B cell (primary cell): ENCODE results near the gene CT45A10. TPM values are rescaled to one million over a fixed set of nuclear protein-coding genes. Genes with fewer than 3 reads are reported as not detected.

Source experiments
- ATAC-seq: fragments of 200-7000 bp; cut with Tn5 transposase; one replicate; pipeline ENCODE4 v1.10.0; 2021; ENCODE audit warnings: low read depth, mild to moderate bottlenecking, moderate number of reproducible peaks, moderate library complexity
- CTCF ChIA-PET: fragments of 350-600 bp; sonication (Branson Sonifier 250); formaldehyde crosslinking; loops from one replicate; lab custom pipeline; 2021; ENCODE audit warnings: antibody characterized with exemption, inconsistent platforms; lab: Charles Lee
- POLR2A ChIA-PET: fragments of 350-600 bp; sonication (Branson Sonifier 250); formaldehyde crosslinking; loops from one replicate; lab custom pipeline; 2021; ENCODE audit warnings: antibody characterized with exemption; lab: Charles Lee
- DNase-seq: peaks from one replicate; pipeline ENCODE4 v3.0.0; 2013
- H2AFZ ChIP-seq: 2 replicates; pipeline ENCODE4 v1.6.1; 2012; ENCODE audit warnings: mild to moderate bottlenecking, low read depth, low read length; ENCODE audit not compliant: insufficient read depth, poor library complexity, severe bottlenecking
- H3K27ac ChIP-seq, 2 donors: 1 replicate in 1 of 2; 2 replicates in 1 of 2; pipeline ENCODE4 v1.5.1; 2012 to 2013; ENCODE audit warnings: low read length in 2 of 2, mild to moderate bottlenecking in 2 of 2, moderate library complexity in 1 of 2
- H3K27me3 ChIP-seq, 4 experiments: fragments of 200-600 bp in 1 of 4; sonication (generic) in 1 of 4; replicated peaks in 1 of 4; 1 replicate in 2 of 4; 2 replicates in 2 of 4; pipeline versions ENCODE4 v1.6.1 to v1.7.0; 2013 to 2016; ENCODE audit warnings: low read length in 3 of 4, mild to moderate bottlenecking in 2 of 4, mixed read lengths in 1 of 4, moderate library complexity in 1 of 4; ENCODE audit not compliant: insufficient read depth in 4 of 4, control insufficient read depth in 3 of 4; ENCODE audit errors: control extremely low read depth in 1 of 4
- H3K36me3 ChIP-seq, 2 experiments: replicated peaks in 1 of 2; 1 replicate in 1 of 2; 2 replicates in 1 of 2; pipeline versions ENCODE4 v1.6.1 to v1.7.1; 2013; ENCODE audit warnings: low read length in 1 of 2; ENCODE audit not compliant: insufficient read depth in 2 of 2, control insufficient read depth in 1 of 2; ENCODE audit errors: control extremely low read depth in 1 of 2, extremely low read depth in 1 of 2
- H3K4me1 ChIP-seq, 2 donors: fragments of 200-600 bp in 1 of 2; sonication (generic) in 1 of 2; 1 replicate in 1 of 2; 2 replicates in 1 of 2; pipeline versions ENCODE4 v1.5.1 to v1.6.1; 2013 to 2017; ENCODE audit warnings: low read length in 2 of 2; ENCODE audit not compliant: control insufficient read depth in 2 of 2, insufficient read depth in 2 of 2
- H3K4me2 ChIP-seq: replicated peaks from 2 replicates; pipeline ENCODE3; 2012; ENCODE audit warnings: mild to moderate bottlenecking, low read depth, low read length; ENCODE audit not compliant: poor library complexity, severe bottlenecking
- H3K4me3 ChIP-seq, 5 experiments: fragments of 200-600 bp in 1 of 5; sonication (generic) in 1 of 5; 1 replicate in 3 of 5; 2 replicates in 2 of 5; pipeline versions ENCODE4 v1.5.1 to v1.7.0; 2011 to 2016; ENCODE audit warnings: low read length in 4 of 5, mild to moderate bottlenecking in 4 of 5, low read depth in 2 of 5, control low read depth in 1 of 5, moderate library complexity in 1 of 5; ENCODE audit not compliant: insufficient read depth in 1 of 5; ENCODE audit errors: control extremely low read depth in 1 of 5, extremely low read depth in 1 of 5
- H3K79me2 ChIP-seq: fragments of 200-600 bp; sonication (generic); one replicate; pipeline ENCODE4 v1.6.0; 2016; ENCODE audit warnings: low read length; ENCODE audit not compliant: control insufficient read depth, insufficient read depth
- H3K9ac ChIP-seq: fragments of 200-600 bp; sonication (generic); 2 replicates; pipeline ENCODE4 v1.6.1; 2017; ENCODE audit warnings: mild to moderate bottlenecking, low read length, moderate library complexity
- H3K9me3 ChIP-seq, 3 donors: one replicate each; pipeline versions ENCODE4 v1.6.1 to v1.7.1; 2013; ENCODE audit warnings: low read length in 2 of 3; ENCODE audit not compliant: control insufficient read depth in 2 of 3, insufficient read depth in 1 of 3; ENCODE audit errors: control extremely low read depth in 1 of 3
- H4K20me1 ChIP-seq: 2 replicates; pipeline ENCODE4 v1.6.0; 2012; ENCODE audit warnings: mild to moderate bottlenecking, low read length; ENCODE audit not compliant: insufficient read depth, control insufficient read depth, poor library complexity, severe bottlenecking
- H3K27ac Mint-ChIP-seq: one replicate; pipeline ENCODE4 v1.8.0; 2021; ENCODE audit warnings: mixed read lengths
- H3K27me3 Mint-ChIP-seq: one replicate; pipeline ENCODE4 v1.8.0; 2021; ENCODE audit warnings: mixed read lengths
- H3K4me1 Mint-ChIP-seq: one replicate; pipeline ENCODE4 v1.8.0; 2021; ENCODE audit warnings: mixed read lengths
- H3K4me3 Mint-ChIP-seq: one replicate; pipeline ENCODE4 v1.8.0; 2021; ENCODE audit warnings: mixed read lengths
- H3K9me3 Mint-ChIP-seq: one replicate; pipeline ENCODE4 v1.8.0; 2022; ENCODE audit warnings: mixed read lengths; ENCODE audit not compliant: insufficient read depth
- CTCF ChIP-seq: fragments of 200-600 bp; IDR thresholded peaks from one replicate; pipeline ENCODE4 v1.8.0; 2022; ENCODE audit warnings: antibody characterized with exemption, mild to moderate bottlenecking
- EZH2 ChIP-seq: IDR thresholded peaks from 2 replicates; pipeline ENCODE4 v1.6.1; 2012; ENCODE audit warnings: borderline replicate concordance, low read depth, mild to moderate bottlenecking, moderate library complexity, low read length; ENCODE audit not compliant: insufficient read depth, poor library complexity, severe bottlenecking
- whole genome bisulfite sequencing: methylation state at CpG from one replicate; pipeline ENCODE4 v1.1.5; 2013; ENCODE audit warnings: missing lambda C conversion rate; ENCODE audit not compliant: insufficient coverage; 5-methylcytosine and 5-hydroxymethylcytosine counted together
- intact Hi-C: fragments of 100-400 bp; cut with micrococcal nuclease; formaldehyde crosslinking; loops from one replicate; pipeline ENCODE4 v1.10.0; 2022
- polyA plus RNA-seq: library from polyadenylated mRNA; depleted of rRNA; stranded (reverse); fragments of >200 nt; gene quantifications from 2 replicates; pipeline ENCODE4 v1.2.3, GENCODE V29; 2012
- total RNA-seq, 2 donors: library from RNA; stranded (reverse); fragments of 120-200 nt in 1 of 2; gene quantifications; 1 replicate in 1 of 2; 2 replicates in 1 of 2; pipeline versions ENCODE4 v1.2.3 to v1.2.4, GENCODE V29; 2013 to 2022

CT45A10 gene
- total and polyA plus RNA-seq, 2 donors (not counting 1 experiment from before 2014, with no cell fraction given) = not detected

GRCh38 chrX:135914404-135914803 lies 21.2 kb upstream of the CT45A10 start:
- H3K4me3 ChIP-seq = no peak overlapping the region
- H3K4me1 ChIP-seq = no peaks in the 10 kb centered on the region
- TF ChIP-seq CTCF (no peak), EZH2 (no peak)
- no peaks in the 10 kb centered on the region for H3K36me3 ChIP-seq
- H3K4me3 Mint-ChIP-seq = no peak overlapping the region
- H3K9ac ChIP-seq = no peak overlapping the region
- ATAC-seq (no peak), DNase-seq (no peak)
- H3K27me3 ChIP-seq = no peaks in the 10 kb centered on the region
- intact Hi-C loops = no loop called here
- H4K20me1 ChIP-seq = no peaks in the 10 kb centered on the region
- H3K27me3 Mint-ChIP-seq = peaks cover 3% of the 10 kb centered on the region
- H3K79me2 ChIP-seq = no peaks in the 10 kb centered on the region
- H3K9me3 ChIP-seq = no peaks in the 10 kb centered on the region
- no peak overlapping the region for H3K4me2 ChIP-seq
- no CpG with 5 or more reads among the region's 5 CpGs for WGBS
- H3K4me1 Mint-ChIP-seq = no peaks in the 10 kb centered on the region
- POLR2A ChIA-PET = no interaction called here
- H2AFZ ChIP-seq = no peak overlapping the region
- H3K9me3 Mint-ChIP-seq = no peaks in the 10 kb centered on the region
- CTCF ChIA-PET = no interaction called here
- no peak overlapping the region for H3K27ac Mint-ChIP-seq
- no peak overlapping the region for H3K27ac ChIP-seq

- peaks cover 3% of the 10 kb centered on the region for H3K27me3 Mint-ChIP-seq
- POLR2A ChIA-PET = no interaction called here
- DNase-seq (no peak), ATAC-seq (no peak)
- no peaks in the 10 kb centered on the region for H3K9me3 ChIP-seq
- no peak overlapping the region for H3K4me3 Mint-ChIP-seq
- H3K27ac Mint-ChIP-seq = no peak overlapping the region
- H3K27me3 ChIP-seq = no peaks in the 10 kb centered on the region
- H4K20me1 ChIP-seq = no peaks in the 10 kb centered on the region
- no peak overlapping the region for H2AFZ ChIP-seq
- H3K4me2 ChIP-seq = no peak overlapping the region
- no peak overlapping the region for H3K9ac ChIP-seq
- no peaks in the 10 kb centered on the region for H3K4me1 Mint-ChIP-seq
- intact Hi-C loops = no loop called here
- no peaks in the 10 kb centered on the region for H3K9me3 Mint-ChIP-seq
- no peaks in the 10 kb centered on the region for H3K79me2 ChIP-seq
- no peak overlapping the region for H3K27ac ChIP-seq
- CTCF ChIA-PET = no interaction called here
- no peaks in the 10 kb centered on the region for H3K4me1 ChIP-seq
- TF ChIP-seq EZH2 (no peak), CTCF (no peak)
- WGBS = no CpG with 5 or more reads among the region's 5 CpGs
- no peaks in the 10 kb centered on the region for H3K36me3 ChIP-seq
- H3K4me3 ChIP-seq = no peak overlapping the region
Observed at GRCh38 chrX:135910251-135910650, 17.0 kb upstream of the CT45A10 start.
